Activated B cell treated with CpG ODN at 0.5 μM for 24 hours (primary cell): Measurements from ENCODE around the gene TBCCD1. TPM values are rescaled to one million over a fixed set of nuclear protein-coding genes. Genes with fewer than 3 reads are reported as not detected.

Experiments used
- ATAC-seq: fragments of 200-7000 bp; cut with Tn5 transposase; one replicate; pipeline ENCODE4 v1.10.0; 2021; ENCODE audit warnings: low read depth, mild to moderate bottlenecking, moderate library complexity
- CTCF ChIA-PET: fragments of 350-600 bp; sonication (Branson Sonifier 250); formaldehyde crosslinking; loops from one replicate; lab custom pipeline; 2021; ENCODE audit warnings: antibody characterized with exemption; lab: Charles Lee
- POLR2A ChIA-PET: fragments of 350-600 bp; sonication (Branson Sonifier 250); formaldehyde crosslinking; loops from one replicate; lab custom pipeline; 2021; ENCODE audit warnings: antibody characterized with exemption; lab: Charles Lee
- DNase-seq: peaks from one replicate; pipeline ENCODE4 v3.0.0; 2022
- H3K27ac Mint-ChIP-seq: one replicate; pipeline ENCODE4 v1.8.0; 2020; ENCODE audit warnings: mixed read lengths
- H3K27me3 Mint-ChIP-seq: one replicate; pipeline ENCODE4 v1.8.0; 2021; ENCODE audit warnings: mixed read lengths
- H3K36me3 Mint-ChIP-seq: one replicate; pipeline ENCODE4 v1.8.0; 2021; ENCODE audit warnings: low read depth, mixed read lengths
- H3K4me1 Mint-ChIP-seq: one replicate; pipeline ENCODE4 v1.8.0; 2021; ENCODE audit warnings: mixed read lengths
- H3K4me3 Mint-ChIP-seq: one replicate; pipeline ENCODE4 v1.8.0; 2020; ENCODE audit warnings: mild to moderate bottlenecking, mixed read lengths
- H3K9me3 Mint-ChIP-seq: one replicate; pipeline ENCODE4 v1.8.0; 2020; ENCODE audit warnings: mixed read lengths
- CTCF ChIP-seq: fragments of 200-600 bp; IDR thresholded peaks from one replicate; pipeline ENCODE4 v1.8.0; 2022; ENCODE audit warnings: antibody characterized with exemption, mild to moderate bottlenecking
- intact Hi-C: fragments of 100-400 bp; cut with micrococcal nuclease; formaldehyde crosslinking; loops from one replicate; pipeline ENCODE4 v1.15.1; 2024
- total RNA-seq: library from RNA; stranded (reverse); gene quantifications from 2 replicates; pipeline ENCODE4 v1.2.3, GENCODE V29; 2022

Gene TBCCD1
- total RNA-seq, 1 donor from 2014 or later: 15.4 TPM

- ATAC-seq (no peak), DNase-seq (no peak)
- no peak for TF ChIP-seq CTCF
- CTCF ChIA-PET: no interaction called here
- Mint-ChIP-seq H3K4me3 (no peak overlapping the region), H3K27ac (no peak overlapping the region), H3K4me1 (no peaks in the 10 kb centered on the region), H3K27me3 (no peaks in the 10 kb centered on the region), H3K9me3 (no peaks in the 10 kb centered on the region), H3K36me3 (peaks cover 94% of the 10 kb centered on the region)
- intact Hi-C loops: no loop called here
- POLR2A ChIA-PET: no interaction called here
Measured at GRCh38 chr3:186580785-186581184, 13.6 kb upstream of the TBCCD1 start.

GRCh38 chr3:186577521-186577920 lies 10.4 kb upstream of the TBCCD1 start:
- no peak for DNase-seq
- peaks cover 8% of the 10 kb centered on the region for H3K4me1 Mint-ChIP-seq
- ChIA-PET POLR2A (interaction anchor here (0.7 kb wide), 1 partner anchor 10 kb away, joined by 3 read pairs; no protein-coding TSS in a partner anchor), CTCF (interaction anchor here (1.1 kb wide), 1 partner anchor 37 kb away, joined by 4 read pairs; no protein-coding TSS in a partner anchor)
- intact Hi-C loops: no loop called here
- no peak overlapping the region for H3K4me3 Mint-ChIP-seq
- no peak overlapping the region for H3K27ac Mint-ChIP-seq
- no peaks in the 10 kb centered on the region for H3K27me3 Mint-ChIP-seq
- H3K36me3 Mint-ChIP-seq: peaks cover 91% of the 10 kb centered on the region
- no peaks in the 10 kb centered on the region for H3K9me3 Mint-ChIP-seq
- no peak for TF ChIP-seq CTCF
- ATAC-seq: no peak

GRCh38 chr3:186571644-186572013 lies 4.5 kb upstream of the TBCCD1 start:
- intact Hi-C loops: loop anchor here (2.0 kb wide), 2 partner anchors 45 to 567 kb away; partner anchors contain the start of gene RPL39L
- peaks cover 48% of the 10 kb centered on the region for H3K4me1 Mint-ChIP-seq
- POLR2A ChIA-PET: interaction anchor here (1.4 to 6.1 kb wide), 5 partner anchors 38 to 986 kb away, joined by 4 to 66 read pairs (median 16); partner anchors contain the start of genes EIF4A2, SENP2 and TRA2B
- peak overlapping the region; percentile 97 for H3K27ac Mint-ChIP-seq
- no peaks in the 10 kb centered on the region for H3K9me3 Mint-ChIP-seq
- no peak for TF ChIP-seq CTCF
- no peak for ATAC-seq
- CTCF ChIA-PET: interaction anchor here (0.9 kb wide), 1 partner anchor 31 kb away, joined by 3 read pairs; no protein-coding TSS in a partner anchor
- no peak for DNase-seq
- peaks cover 59% of the 10 kb centered on the region for H3K36me3 Mint-ChIP-seq
- peak overlapping the region; percentile 94 for H3K4me3 Mint-ChIP-seq
- H3K27me3 Mint-ChIP-seq: no peaks in the 10 kb centered on the region

GRCh38 chr3:186570941-186571643 lies 4.0 kb upstream of the TBCCD1 start:
- no peak for ATAC-seq
- ChIA-PET CTCF (interaction anchor here (0.9 to 1.6 kb wide), 4 partner anchors 30 to 633 kb away, joined by 3 to 6 read pairs (median 3); partner anchors contain the start of gene TRA2B), POLR2A (interaction anchor here (0.6 to 6.1 kb wide), 13 partner anchors 10 to 985 kb away, joined by 3 to 66 read pairs (median 8); partner anchors contain the start of genes DGKG, EIF4A2, SENP2 and TRA2B)
- Mint-ChIP-seq H3K4me1 (peaks cover 53% of the 10 kb centered on the region), H3K4me3 (peak overlapping the region; percentile 94), H3K27ac (peak overlapping the region; percentile 97), H3K9me3 (no peaks in the 10 kb centered on the region), H3K36me3 (peaks cover 54% of the 10 kb centered on the region), H3K27me3 (no peaks in the 10 kb centered on the region)
- TF ChIP-seq CTCF: no peak
- intact Hi-C loops: loop anchor here (1.0 to 2.0 kb wide), 6 partner anchors 37 to 568 kb away; partner anchors contain the start of genes EIF4A2 and RPL39L
- no peak for DNase-seq
